NCI-H748 treated with DMSO at 0.1 percent for 48 hours (cell line): ENCODE results near the gene ARFGEF3.
A peak's percentile ranks its signal among the peaks of the same experiment; 100 is the strongest.
"Not testable (repeated sequence)": the region's sequence is repeated elsewhere in the genome, so short reads cannot be mapped to it uniquely, and the experiment has no call there.

Source experiments
- DNase-seq: peaks from one replicate; lab custom pipeline; 2025; lab: John Stamatoyannopoulos, UW

Gene ARFGEF3

DNA sequence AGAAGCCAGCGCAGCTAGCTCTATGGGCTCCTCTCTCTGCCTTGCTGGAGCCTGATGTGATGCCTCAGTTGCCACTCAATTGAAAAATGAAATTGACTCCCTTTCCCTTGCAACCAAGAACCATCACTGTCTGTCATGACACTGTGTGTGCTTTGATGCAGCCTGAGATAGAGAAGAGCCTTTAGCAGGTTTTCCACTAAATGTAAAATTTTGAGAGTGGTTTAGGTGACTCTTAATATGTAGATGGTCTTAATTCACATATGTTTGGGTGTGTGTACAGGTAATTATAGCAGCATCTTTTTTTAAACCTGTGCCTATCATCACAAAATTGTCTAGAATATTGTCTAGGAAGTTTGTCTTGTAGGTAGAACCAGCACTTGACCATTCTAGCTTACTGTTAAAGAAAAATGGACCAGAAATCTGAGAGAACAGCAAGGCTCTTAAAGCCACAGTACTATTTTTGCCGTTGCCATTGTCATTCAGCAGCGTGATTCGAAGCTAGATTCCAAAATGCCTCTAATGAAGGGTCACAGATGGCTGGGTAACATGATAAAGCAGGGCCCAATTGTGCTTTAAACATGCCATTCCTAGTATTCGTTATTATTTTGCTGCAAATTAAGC lies 1.3 kb downstream of the ARFGEF3 start:
- DNase-seq: no peak

DNA sequence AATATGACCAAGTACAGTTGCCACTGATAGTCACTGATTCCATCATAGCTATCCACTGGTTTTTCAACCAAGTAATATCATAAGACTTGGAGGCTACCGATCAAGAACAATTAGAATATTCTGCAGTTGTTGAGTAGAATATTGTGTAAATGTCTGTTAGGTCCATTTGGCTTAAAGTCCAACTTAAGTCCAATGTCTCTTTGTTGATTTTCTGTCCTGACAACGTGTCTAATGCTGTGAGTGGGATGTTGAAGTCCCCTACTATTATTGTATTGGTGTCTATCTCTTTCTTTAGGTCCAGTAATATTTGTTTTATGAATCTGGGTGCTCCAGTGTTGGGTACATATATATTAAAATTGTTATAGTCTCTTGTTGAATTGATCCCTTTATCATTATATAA lies 13.9 kb downstream of the ARFGEF3 start:
- DNase-seq: no peak

DNA sequence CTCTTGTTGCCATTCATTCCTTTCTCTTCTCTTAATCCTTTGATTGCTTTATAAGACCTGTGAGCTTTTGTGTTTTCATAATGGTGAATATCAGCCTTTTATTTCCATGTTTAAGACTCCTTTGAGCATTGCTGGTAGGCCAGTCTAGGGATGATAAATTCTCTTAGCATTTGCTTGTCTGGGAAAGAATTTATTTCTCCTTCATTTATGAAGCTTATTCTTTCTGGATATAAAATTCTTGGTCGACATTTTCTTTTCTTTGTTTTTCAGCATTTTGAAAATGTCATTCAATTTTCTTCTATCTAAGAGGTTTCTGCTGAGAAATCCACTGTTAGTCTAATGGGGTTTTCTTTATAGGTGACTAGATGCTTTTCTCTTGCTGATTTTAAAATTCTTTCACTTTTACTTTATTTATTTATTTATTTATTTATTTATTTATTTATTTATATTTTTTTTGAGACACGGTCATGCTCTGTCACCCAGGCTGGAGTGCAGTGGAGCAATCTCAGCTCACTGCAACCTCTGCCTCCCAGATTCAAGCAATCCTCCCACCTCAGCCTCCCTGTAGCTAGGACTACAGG lies 15.0 kb downstream of the ARFGEF3 start:
- DNase-seq: no peak

DNA sequence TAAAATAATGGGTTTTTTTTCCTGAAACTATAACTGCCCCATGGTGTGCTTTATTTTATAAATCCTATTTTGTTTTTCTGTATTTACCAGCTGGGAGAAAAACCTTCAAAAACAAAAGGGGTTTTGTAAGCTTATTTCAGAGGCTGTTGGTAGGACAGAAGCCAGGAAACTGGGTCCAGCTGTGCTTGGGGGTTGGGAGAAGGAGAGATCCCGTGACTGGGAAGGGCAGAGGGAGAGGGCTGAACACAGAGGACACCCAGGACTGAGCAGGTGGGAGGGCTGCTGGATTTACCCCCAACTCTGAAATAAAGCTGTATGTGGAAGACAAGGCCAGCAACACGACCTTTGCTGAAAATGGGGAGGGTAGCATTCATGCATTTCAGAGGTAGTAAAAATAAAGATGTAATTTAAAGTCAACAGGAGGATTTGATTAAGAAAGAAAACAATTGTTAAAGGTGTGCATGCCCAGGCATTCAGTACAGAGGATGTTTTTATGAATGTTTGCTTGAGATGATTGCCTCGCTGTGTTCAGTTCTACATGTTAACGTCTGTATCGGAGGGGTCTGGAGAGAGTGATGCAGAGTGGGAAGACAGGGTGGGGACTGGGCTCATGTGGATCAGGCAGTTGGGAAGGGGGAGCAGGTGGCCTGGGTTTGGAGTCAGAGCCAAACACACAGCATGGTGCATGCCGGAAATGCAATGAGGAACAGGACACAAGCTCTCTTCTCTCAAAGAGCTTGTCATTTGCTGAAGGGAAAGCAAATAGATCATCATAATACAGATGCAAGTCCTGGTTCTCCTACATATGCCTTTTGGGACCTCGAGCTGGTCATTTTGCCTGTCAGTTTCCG lies 21.4 kb downstream of the ARFGEF3 start:
- peak; percentile 79 for DNase-seq

DNA sequence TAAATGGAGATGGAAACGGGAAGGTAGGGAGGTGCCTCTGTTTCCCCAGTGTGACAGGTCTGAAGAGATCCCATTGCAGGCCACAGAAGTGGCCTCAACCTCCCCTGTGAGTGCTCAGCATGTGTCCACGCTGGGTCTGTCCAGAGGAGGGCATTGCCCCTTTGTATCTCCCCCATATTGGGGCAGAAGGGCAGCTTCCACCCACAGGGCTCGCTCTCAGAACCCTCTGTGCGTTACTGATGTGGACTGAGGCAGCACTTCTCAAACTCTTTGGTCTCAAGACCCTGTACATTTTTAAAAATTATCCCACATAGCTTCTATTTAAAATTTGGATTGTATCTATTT lies 22.0 kb downstream of the ARFGEF3 start:
- DNase-seq: no peak

DNA sequence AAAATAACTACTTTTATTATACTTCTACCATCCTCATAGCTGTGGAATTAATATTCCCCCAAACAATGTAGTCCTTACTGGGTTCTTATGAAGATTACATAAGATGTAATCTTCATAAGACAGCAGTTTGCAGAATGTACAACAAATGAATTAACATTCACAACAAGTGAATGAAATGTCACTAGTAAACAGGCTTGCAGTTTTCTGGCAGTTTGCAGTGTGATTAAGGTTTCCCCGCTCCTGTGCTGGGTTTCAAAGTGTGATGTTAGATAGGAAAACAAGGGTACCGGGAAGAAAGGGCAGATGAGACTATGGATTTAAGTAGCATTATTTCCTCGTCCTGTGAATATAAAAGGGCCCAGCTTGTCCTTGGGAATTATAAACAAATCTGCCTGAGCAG lies 22.5 kb downstream of the ARFGEF3 start:
- no peak for DNase-seq

DNA sequence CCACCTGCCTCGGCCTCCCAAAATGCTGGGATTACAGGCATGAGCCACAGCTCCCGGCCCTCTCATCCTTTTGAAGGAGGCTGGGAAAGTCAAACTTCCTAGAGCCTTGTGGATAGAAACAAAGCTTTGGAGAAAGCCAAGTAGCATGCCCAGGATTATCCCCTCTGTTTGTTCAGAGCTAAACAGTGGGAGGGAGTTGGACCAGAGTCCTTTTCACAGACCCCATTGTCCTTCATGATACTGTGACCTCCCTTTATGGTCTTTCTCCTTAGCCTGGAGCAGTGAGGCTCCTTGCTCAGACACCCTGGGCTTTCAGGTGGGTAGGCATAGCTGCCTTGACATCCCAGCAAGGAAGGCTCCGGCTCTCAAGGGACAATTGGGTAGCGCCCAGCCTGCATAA lies 25.4 kb downstream of the ARFGEF3 start:
- DNase-seq: no peak

DNA sequence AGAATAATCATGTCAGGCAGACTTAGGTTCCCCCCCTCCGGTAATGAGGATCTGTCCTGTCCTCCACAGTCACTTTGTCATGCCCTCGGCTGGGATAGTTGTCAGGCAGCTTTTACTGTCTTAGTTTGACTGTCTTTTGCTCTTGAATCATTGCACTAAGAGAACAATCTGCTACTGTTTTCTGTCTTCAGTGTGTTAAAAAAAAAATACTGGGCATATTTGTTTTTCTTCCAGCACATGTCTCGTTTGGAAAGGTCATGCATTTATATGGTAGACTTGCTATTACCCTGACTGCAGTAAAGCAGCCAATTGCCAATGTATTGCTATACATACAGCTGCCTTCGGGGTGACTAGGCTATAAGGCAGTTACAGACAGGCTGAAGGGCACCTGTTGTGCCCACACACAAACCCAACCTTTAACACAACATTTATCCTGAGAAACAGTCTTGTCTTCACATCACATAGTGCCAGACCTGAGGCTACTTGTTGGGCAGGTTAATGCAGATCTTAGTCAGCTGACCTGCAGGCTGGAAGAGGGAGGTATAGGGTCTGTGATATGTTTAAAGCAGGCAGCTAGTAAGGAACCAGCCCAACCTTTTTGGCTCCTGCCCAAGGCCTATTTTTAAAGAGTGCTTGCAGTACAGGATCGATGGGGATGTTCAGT lies 26.7 kb downstream of the ARFGEF3 start:
- peak; percentile 29 for DNase-seq

DNA sequence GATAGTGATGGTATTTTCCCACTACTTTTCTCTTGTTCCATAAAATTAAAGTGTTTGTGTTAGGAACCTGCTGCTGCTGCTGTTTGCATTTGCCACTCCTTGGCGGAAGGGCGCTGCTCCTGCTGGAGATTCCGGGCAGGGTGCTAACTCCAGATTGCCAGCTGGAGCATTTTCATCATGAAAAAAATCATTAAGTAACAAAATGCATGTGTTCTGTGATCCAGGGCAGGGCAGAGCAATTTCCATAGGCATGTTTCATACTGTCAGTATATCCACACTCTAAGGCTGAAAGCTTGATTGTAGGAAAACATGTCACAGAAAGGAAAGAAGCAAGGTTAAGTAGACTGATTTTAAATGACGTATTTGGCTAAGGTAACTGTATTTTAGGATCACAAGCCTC lies 32.5 kb downstream of the ARFGEF3 start:
- no peak for DNase-seq

DNA sequence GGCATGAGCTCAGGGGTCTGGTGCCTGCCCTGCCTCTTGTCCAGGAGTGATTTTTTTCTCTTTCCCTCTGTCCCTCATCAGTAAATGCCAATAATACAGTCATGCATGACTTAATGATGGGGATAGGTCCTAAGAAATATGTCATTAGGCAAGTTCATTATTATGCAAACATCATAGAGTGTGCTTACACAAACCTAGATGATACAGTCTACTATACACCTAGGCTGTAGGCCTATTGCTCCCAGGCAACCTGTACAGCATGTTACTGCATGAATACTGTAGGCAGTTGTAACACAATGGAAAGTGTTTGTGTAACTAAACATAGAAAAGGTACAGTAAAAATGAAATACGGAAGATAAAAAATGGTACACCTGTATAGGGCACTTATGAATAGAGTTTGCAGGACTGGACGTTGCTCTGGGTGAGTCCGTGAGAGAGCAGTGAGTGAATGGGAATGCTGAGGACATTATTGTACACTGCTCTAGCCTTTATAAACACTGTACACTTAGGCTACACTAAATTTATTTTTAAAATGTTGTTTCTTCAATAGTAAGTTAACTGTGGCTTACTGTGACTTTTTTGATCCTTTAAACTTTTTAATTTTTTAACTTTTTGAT lies 34.5 kb downstream of the ARFGEF3 start:
- DNase-seq: no peak

DNA sequence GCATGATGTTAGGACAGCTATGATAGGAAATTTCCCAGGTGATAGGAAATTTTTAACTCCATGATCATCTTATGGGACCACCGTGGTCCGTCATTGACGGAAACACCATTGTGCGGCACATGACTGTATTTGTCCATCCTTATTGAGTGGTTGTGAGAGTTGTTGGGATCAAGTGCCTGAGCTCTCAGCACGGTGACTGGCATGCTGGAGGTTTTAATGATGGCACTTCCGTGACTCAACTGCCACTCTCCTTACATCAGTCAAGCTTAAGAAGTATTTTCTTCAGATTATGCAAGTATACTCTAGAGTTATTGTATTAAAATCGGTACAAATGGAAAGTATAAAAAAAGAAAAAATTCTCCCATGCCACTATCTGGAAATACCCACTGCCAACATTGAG lies 35.8 kb downstream of the ARFGEF3 start:
- DNase-seq: no peak

DNA sequence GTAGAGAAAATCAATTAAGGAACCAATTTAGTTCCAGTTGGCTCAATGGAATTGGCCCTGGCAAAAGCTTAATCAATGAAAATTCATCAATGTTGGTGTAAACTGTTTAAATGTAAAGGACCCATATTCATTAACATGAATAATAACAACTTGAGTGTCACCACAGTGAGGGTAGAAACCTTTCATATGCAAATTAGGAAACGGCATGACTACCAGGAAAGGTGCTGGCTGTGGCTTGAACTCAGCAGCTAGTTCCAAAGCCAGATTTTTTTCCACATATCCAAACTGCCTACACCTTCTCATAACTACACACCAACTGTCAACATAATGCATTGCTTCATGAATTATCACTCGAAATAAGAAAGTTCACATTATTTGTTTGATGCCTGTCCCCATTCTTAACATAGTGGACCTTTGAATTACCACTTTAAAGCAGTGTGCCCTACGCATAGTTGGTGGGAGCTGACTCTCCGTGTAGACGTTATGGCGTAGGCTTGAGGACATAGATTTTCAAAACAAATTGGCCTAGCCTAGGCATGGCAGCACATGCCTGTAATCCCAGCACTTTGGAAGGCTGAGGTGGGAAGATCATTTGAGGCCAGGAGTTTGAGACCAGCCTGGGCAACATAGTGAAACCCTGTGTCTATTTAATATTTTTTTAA lies 36.8 kb downstream of the ARFGEF3 start:
- no peak for DNase-seq

DNA sequence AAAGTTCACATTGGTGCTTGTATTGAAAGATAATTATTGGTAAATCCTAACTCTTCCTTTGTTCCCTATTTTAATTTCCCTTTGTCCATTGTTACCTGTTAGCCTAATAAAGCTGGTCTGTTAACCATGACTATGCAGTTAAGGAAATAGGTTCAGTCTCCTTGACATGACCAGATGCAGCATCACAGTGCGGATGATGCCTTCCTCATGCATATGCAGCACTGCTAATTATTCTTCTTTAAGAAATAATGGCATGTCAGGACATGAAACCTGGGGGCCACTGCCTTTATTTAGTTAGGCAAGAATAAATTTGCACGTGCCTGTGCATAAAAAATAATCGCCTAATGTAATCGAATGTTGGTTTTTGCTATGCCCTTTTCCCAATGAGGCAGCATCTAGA lies 40.1 kb downstream of the ARFGEF3 start:
- no peak for DNase-seq

DNA sequence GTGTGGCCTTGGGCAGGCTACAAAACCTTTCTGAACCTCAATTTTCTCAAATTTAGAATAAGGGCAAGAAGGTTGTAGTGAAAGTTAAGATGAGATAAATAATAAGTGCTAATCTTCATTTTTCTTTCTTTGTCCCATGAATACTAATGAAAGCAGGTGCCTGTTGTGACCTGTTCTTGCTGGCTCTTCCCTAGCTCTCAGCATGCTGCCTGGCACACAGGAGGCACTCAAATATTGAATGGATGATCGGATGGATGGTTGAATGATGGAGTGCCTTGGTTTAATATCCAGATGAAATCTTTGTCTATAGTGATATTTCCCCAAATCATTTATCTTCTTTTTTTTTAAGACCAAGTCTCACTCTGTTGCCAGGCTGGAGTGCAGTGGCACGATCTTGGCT lies 41.6 kb downstream of the ARFGEF3 start:
- DNase-seq: no peak

DNA sequence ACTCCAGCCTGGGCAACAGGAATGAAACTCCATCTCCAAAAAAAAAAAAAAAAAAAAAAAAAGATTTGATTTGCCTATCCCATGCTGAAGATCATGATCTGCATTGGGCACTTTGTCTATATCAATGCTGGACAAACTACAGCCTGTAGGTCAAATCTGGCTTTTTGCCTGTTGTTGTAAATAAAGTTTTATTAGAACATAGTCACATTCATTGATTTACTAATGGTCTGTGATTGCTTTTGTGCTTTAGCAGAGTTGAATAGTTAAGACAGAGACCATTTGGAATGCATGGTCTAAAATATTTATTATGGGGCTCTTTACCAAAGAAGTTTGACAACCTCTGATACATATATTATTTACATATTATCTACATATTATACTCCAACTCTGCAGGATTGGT lies 42.6 kb downstream of the ARFGEF3 start:
- no peak for DNase-seq

DNA sequence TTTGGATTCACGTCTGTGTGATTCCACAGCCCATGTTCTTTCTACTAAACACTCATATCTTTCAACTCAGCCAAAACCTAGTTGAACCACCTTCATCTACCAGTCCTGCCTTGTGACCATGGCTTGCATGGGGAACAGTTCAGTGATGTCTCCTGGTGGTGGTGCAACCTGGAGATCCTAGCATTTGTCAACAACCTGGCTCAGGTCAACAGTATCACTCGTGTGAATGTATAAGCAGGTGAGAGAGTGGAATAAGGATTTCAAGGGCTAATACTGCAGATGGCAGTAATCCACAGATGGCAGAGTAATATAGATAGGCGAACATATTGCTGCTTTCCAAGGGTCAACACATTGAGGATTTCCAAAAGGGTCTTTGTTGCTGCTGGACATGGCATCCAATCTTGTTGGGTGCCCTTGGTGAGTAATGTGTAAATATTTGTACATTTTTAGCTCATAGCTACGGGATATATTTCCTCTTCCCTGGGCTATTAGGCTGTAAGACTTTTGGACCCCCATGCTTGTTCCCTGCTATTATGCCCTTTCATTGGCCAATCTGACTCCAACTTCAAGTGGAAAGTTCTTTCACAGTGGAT lies 43.1 kb downstream of the ARFGEF3 start:
- DNase-seq: no peak

DNA sequence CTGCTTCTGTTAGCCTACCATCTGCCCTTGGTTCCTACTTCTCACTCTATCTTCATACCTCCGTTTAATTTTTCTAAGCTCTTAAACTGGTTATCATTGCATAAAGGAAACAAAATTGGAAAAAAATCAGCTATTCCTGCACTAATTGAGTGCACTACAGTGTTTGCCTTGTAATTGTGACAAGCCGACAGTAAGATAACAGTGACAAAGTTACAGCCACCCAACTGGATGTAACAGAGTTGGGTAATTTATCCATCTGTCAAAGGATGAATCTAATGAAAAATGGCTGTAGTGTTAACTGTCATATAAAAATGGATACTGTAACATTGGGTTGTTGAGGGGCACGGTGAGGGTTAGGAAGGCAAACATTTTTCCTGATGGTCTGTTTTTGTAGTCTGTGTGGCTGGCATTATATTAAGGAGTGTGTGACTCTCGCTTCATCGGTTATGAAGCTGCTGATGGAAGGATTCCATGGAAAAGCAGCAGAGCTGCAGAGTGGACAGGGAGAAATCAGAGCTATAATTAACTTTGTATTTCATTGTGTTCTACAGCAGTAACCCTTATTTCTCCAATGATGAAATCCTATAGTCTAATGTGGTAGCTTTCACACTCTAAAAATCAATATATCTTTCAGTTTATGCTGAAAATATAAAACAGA lies 43.8 kb downstream of the ARFGEF3 start:
- no peak for DNase-seq

DNA sequence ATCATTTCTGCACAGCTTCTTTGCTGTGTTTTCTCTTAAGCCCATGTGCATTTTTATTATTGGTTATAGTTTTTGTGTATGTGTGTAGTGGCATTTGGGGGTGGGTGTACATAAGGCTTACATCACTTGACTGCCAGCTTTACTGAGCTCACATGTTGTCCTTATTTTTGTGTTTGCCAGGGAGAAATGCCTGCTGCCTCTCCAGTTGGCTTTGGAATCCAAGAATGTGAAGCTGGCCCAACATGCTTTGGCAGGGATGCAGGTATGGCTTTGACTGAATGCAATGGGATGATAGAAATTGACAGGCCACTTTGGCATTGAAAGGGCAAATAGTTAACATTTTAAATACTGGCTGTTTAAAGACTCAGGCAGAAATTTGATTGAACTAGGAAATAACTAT lies 45.1 kb downstream of the ARFGEF3 start:
- DNase-seq: no peak

DNA sequence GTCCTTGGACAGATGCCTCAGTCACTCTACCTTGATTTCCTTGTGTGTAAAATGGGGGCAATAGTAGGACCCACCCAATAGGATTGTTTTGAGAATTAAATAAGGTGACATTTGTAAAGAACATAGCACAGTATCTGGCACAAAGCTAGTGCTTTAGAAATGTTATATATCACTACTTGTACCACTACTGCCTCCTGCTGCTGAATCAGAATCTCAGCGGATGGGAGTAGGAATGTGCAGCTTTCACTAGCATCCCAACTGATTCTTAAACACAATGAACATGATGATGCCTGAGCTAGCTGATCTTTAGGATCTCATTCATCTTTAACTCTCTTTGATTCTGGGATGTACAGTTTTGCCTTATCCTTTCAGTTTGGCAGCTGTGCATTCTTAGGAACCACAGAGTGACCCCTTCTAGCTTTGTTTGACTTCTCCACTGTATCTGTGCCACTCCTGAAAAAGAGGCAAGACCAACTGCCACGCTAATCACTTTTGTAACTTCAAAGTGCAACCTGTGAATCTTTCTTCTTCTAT lies 49.4 kb downstream of the ARFGEF3 start:
- no peak for DNase-seq

DNA sequence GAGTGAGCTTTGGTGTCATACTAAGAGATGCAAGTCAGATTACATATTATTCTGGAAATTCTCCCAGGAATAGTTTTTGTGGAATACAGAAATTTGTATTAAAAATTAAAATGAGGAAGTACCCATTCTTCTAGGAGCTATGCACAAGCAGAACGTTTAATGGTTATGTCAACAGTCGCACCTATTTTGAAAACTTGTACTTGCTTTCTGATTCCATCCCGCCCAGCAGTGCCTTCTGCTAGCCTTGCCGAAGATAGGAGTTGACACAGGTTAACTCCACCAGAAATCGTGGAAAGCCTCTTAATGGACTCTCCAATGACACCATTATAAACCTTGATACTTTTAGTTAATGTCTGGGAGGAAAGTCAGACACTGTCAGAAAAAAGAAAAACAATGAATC lies 49.9 kb downstream of the ARFGEF3 start:
- DNase-seq: no peak

DNA sequence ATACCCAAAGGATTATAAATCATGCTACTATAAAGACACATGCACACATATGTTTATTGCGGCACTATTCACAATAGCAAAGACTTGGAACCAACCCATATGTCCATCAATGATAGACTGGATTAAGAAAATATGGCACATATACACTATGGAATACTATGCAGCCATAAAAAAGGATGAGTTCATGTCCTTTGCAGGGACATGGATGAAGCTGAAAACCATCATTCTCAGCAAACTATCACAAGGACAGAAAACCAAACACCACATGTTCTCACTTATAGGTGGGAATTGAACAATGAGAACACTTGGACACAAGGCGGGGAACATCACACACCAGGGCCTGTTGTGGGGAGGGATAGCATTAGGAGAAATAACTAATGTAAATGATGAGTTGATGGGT lies 50.8 kb downstream of the ARFGEF3 start:
- DNase-seq: not testable (repeated sequence)
